Parathyroid adenoma (tissue), 2 donors: Measurements from ENCODE around the gene CACNB2.
A peak's percentile ranks its signal among the peaks of the same experiment; 100 is the strongest.

ENCODE experiments used
- H2AFZ ChIP-seq: fragments of 300-600 bp; sonication (generic); one replicate; pipeline ENCODE4 v1.7.0; 2017; ENCODE audit warnings: antibody characterized with exemption, mild to moderate bottlenecking
- H3K27ac ChIP-seq: fragments of 300-600 bp; sonication (generic); one replicate; pipeline ENCODE4 v1.7.0; 2017
- H3K27me3 ChIP-seq: fragments of 300-600 bp; sonication (generic); one replicate; pipeline ENCODE4 v1.7.0; 2017; ENCODE audit warnings: low read length; ENCODE audit not compliant: control insufficient read depth, insufficient read depth
- H3K36me3 ChIP-seq: fragments of 300-600 bp; sonication (generic); one replicate; pipeline ENCODE4 v1.7.0; 2017; ENCODE audit warnings: low read length; ENCODE audit not compliant: control insufficient read depth, insufficient read depth
- H3K4me1 ChIP-seq: fragments of 300-600 bp; sonication (generic); one replicate; pipeline ENCODE4 v1.7.0; 2017; ENCODE audit warnings: control low read depth
- H3K4me2 ChIP-seq: fragments of 300-600 bp; sonication (generic); one replicate; pipeline ENCODE4 v1.7.0; 2017; ENCODE audit warnings: low read length
- H3K4me3 ChIP-seq: fragments of 300-600 bp; sonication (generic); one replicate; pipeline ENCODE4 v1.7.0; 2017; ENCODE audit warnings: low read depth, low read length
- H3K79me2 ChIP-seq: fragments of 300-600 bp; sonication (generic); one replicate; pipeline ENCODE4 v1.7.0; 2017; ENCODE audit warnings: control low read depth
- H3K9ac ChIP-seq: fragments of 300-600 bp; sonication (generic); one replicate; pipeline ENCODE4 v1.7.0; 2017; ENCODE audit warnings: mild to moderate bottlenecking
- H3K9me3 ChIP-seq: fragments of 300-600 bp; sonication (generic); one replicate; pipeline ENCODE4 v1.7.0; 2017; ENCODE audit warnings: low read length; ENCODE audit not compliant: control insufficient read depth
- CTCF ChIP-seq: fragments of 300-600 bp; sonication (generic); IDR thresholded peaks from one replicate; pipeline ENCODE4 v1.7.0; 2017; ENCODE audit warnings: antibody characterized with exemption, mild to moderate bottlenecking
- donor health status: primary hyperparathyroidism.

Gene CACNB2

GRCh38 chr10:18460032-18460431 lies 319.8 kb downstream of the CACNB2 start:
- H3K79me2 ChIP-seq, result no peaks in the 10 kb centered on the region
- no peak for TF ChIP-seq CTCF
- no peaks in the 10 kb centered on the region for H3K36me3 ChIP-seq
- H2AFZ ChIP-seq, result no peak overlapping the region
- H3K27me3 ChIP-seq, result no peaks in the 10 kb centered on the region
- H3K4me1 ChIP-seq, result no peaks in the 10 kb centered on the region
- H3K4me3 ChIP-seq, result no peak overlapping the region
- no peak overlapping the region for H3K27ac ChIP-seq
- no peak overlapping the region for H3K9ac ChIP-seq
- no peak overlapping the region for H3K4me2 ChIP-seq
- no peaks in the 10 kb centered on the region for H3K9me3 ChIP-seq

DNA sequence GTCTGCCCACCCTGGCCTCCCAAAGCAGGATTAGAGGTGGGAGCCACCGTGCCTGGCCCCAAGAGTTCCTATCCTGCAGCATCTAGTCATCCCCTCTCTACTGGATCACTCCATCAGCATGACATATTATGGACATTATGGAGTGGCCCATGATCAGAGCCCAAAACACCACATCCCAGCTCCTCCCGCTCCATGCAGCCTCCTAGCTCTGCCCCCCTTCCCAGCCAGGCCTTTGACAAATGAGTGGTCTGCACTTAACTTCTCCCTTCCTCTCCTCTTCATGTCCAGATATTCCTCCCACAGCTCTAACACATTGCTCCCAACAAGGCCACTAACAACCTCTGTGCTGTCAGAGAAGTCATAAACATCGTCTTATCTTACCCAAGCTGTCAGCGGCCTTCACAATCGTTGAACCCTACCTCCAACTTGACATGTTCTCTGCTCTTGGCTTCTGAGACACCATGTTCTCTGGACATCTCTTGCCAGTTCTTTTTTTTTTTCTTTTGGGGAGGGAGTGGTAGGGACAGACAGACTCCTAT lies 323.5 kb downstream of the CACNB2 start:
- no peak overlapping the region for H3K4me2 ChIP-seq
- no peak overlapping the region for H2AFZ ChIP-seq
- no peaks in the 10 kb centered on the region for H3K79me2 ChIP-seq
- H3K4me3 ChIP-seq, result no peak overlapping the region
- no peaks in the 10 kb centered on the region for H3K9me3 ChIP-seq
- no peak overlapping the region for H3K27ac ChIP-seq
- no peak overlapping the region for H3K9ac ChIP-seq
- no peaks in the 10 kb centered on the region for H3K36me3 ChIP-seq
- no peaks in the 10 kb centered on the region for H3K4me1 ChIP-seq
- TF ChIP-seq CTCF, result no peak
- no peaks in the 10 kb centered on the region for H3K27me3 ChIP-seq

- Histone ChIP-seq H3K36me3 (no peaks in the 10 kb centered on the region), H2AFZ (no peak overlapping the region), H3K9ac (no peak overlapping the region), H3K4me1 (no peaks in the 10 kb centered on the region), H3K27me3 (no peaks in the 10 kb centered on the region), H3K9me3 (no peaks in the 10 kb centered on the region), H3K79me2 (no peaks in the 10 kb centered on the region), H3K4me3 (no peak overlapping the region), H3K4me2 (no peak overlapping the region), H3K27ac (no peak overlapping the region)
- TF ChIP-seq CTCF, result no peak
Observed at GRCh38 chr10:18469125-18469524, 328.9 kb downstream of the CACNB2 start.

- no peak overlapping the region for H3K4me2 ChIP-seq
- H3K27me3 ChIP-seq, result no peaks in the 10 kb centered on the region
- no peak overlapping the region for H2AFZ ChIP-seq
- no peaks in the 10 kb centered on the region for H3K4me1 ChIP-seq
- TF ChIP-seq CTCF, result no peak
- no peaks in the 10 kb centered on the region for H3K36me3 ChIP-seq
- no peak overlapping the region for H3K9ac ChIP-seq
- no peaks in the 10 kb centered on the region for H3K79me2 ChIP-seq
- no peaks in the 10 kb centered on the region for H3K9me3 ChIP-seq
- no peak overlapping the region for H3K4me3 ChIP-seq
- H3K27ac ChIP-seq, result peak overlapping the region; percentile 2
Observed at GRCh38 chr10:18472977-18473376, 332.8 kb downstream of the CACNB2 start.

DNA sequence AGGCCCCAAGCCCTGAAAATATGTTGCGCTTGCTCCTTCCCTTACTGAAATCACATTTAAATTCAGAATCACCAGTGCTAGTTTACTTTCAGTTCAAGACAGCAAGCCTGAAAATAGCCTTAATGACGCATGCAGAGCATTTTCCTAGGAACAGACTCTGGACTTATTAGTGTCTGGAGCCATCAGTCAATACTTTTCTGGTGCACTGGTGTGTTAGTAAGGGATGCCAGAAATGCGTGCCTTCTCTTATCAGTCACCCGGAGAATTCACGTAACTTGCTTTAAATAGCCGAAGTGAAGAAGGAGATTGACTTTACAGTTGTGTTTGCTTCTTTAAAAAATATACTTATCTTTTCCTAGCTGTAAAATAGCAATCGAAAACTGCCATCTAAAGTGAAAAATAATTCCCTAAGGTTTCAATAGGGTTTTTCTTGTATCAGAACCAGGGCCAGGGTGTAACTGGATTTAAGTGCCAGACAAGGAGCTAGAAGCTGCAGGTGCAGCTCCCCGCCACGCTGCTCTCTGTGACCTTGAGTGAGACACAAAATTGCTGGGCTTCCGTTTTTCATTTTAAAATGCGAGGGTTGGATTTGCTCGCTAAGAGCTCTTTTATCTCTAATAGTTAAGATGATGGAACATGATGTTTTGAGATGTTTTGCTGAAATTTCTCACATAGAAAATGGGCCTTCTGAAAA lies 333.3 kb downstream of the CACNB2 start:
- H3K9me3 ChIP-seq, result no peaks in the 10 kb centered on the region
- no peaks in the 10 kb centered on the region for H3K27me3 ChIP-seq
- no peaks in the 10 kb centered on the region for H3K36me3 ChIP-seq
- H2AFZ ChIP-seq, result peak overlapping the region; percentile 7
- H3K4me3 ChIP-seq, result no peak overlapping the region
- H3K4me2 ChIP-seq, result no peak overlapping the region
- H3K27ac ChIP-seq, result no peak overlapping the region
- H3K4me1 ChIP-seq, result no peaks in the 10 kb centered on the region
- H3K79me2 ChIP-seq, result no peaks in the 10 kb centered on the region
- no peak for TF ChIP-seq CTCF
- no peak overlapping the region for H3K9ac ChIP-seq
